B cell (primary cell): ENCODE results near the gene GNAT3. TPM values are rescaled to one million over a fixed set of nuclear protein-coding genes. Genes with fewer than 3 reads are reported as not detected.

Experiments used
- ATAC-seq: fragments of 200-7000 bp; cut with Tn5 transposase; one replicate; pipeline ENCODE4 v1.10.0; 2021; ENCODE audit warnings: low read depth, mild to moderate bottlenecking, moderate number of reproducible peaks, moderate library complexity
- CTCF ChIA-PET: fragments of 350-600 bp; sonication (Branson Sonifier 250); formaldehyde crosslinking; loops from one replicate; lab custom pipeline; 2021; ENCODE audit warnings: antibody characterized with exemption, inconsistent platforms; lab: Charles Lee
- POLR2A ChIA-PET: fragments of 350-600 bp; sonication (Branson Sonifier 250); formaldehyde crosslinking; loops from one replicate; lab custom pipeline; 2021; ENCODE audit warnings: antibody characterized with exemption; lab: Charles Lee
- DNase-seq: peaks from one replicate; pipeline ENCODE4 v3.0.0; 2013
- H2AFZ ChIP-seq: 2 replicates; pipeline ENCODE4 v1.6.1; 2012; ENCODE audit warnings: mild to moderate bottlenecking, low read depth, low read length; ENCODE audit not compliant: insufficient read depth, poor library complexity, severe bottlenecking
- H3K27ac ChIP-seq, 2 donors: 1 replicate in 1 of 2; 2 replicates in 1 of 2; pipeline ENCODE4 v1.5.1; 2012 to 2013; ENCODE audit warnings: low read length in 2 of 2, mild to moderate bottlenecking in 2 of 2, moderate library complexity in 1 of 2
- H3K27me3 ChIP-seq, 4 experiments: fragments of 200-600 bp in 1 of 4; sonication (generic) in 1 of 4; replicated peaks in 1 of 4; 1 replicate in 2 of 4; 2 replicates in 2 of 4; pipeline versions ENCODE4 v1.6.1 to v1.7.0; 2013 to 2016; ENCODE audit warnings: low read length in 3 of 4, mild to moderate bottlenecking in 2 of 4, mixed read lengths in 1 of 4, moderate library complexity in 1 of 4; ENCODE audit not compliant: insufficient read depth in 4 of 4, control insufficient read depth in 3 of 4; ENCODE audit errors: control extremely low read depth in 1 of 4
- H3K36me3 ChIP-seq, 2 experiments: replicated peaks in 1 of 2; 1 replicate in 1 of 2; 2 replicates in 1 of 2; pipeline versions ENCODE4 v1.6.1 to v1.7.1; 2013; ENCODE audit warnings: low read length in 1 of 2; ENCODE audit not compliant: insufficient read depth in 2 of 2, control insufficient read depth in 1 of 2; ENCODE audit errors: control extremely low read depth in 1 of 2, extremely low read depth in 1 of 2
- H3K4me1 ChIP-seq, 2 donors: fragments of 200-600 bp in 1 of 2; sonication (generic) in 1 of 2; 1 replicate in 1 of 2; 2 replicates in 1 of 2; pipeline versions ENCODE4 v1.5.1 to v1.6.1; 2013 to 2017; ENCODE audit warnings: low read length in 2 of 2; ENCODE audit not compliant: control insufficient read depth in 2 of 2, insufficient read depth in 2 of 2
- H3K4me2 ChIP-seq: replicated peaks from 2 replicates; pipeline ENCODE3; 2012; ENCODE audit warnings: mild to moderate bottlenecking, low read depth, low read length; ENCODE audit not compliant: poor library complexity, severe bottlenecking
- H3K4me3 ChIP-seq, 5 experiments: fragments of 200-600 bp in 1 of 5; sonication (generic) in 1 of 5; 1 replicate in 3 of 5; 2 replicates in 2 of 5; pipeline versions ENCODE4 v1.5.1 to v1.7.0; 2011 to 2016; ENCODE audit warnings: low read length in 4 of 5, mild to moderate bottlenecking in 4 of 5, low read depth in 2 of 5, control low read depth in 1 of 5, moderate library complexity in 1 of 5; ENCODE audit not compliant: insufficient read depth in 1 of 5; ENCODE audit errors: control extremely low read depth in 1 of 5, extremely low read depth in 1 of 5
- H3K79me2 ChIP-seq: fragments of 200-600 bp; sonication (generic); one replicate; pipeline ENCODE4 v1.6.0; 2016; ENCODE audit warnings: low read length; ENCODE audit not compliant: control insufficient read depth, insufficient read depth
- H3K9ac ChIP-seq: fragments of 200-600 bp; sonication (generic); 2 replicates; pipeline ENCODE4 v1.6.1; 2017; ENCODE audit warnings: mild to moderate bottlenecking, low read length, moderate library complexity
- H3K9me3 ChIP-seq, 3 donors: one replicate each; pipeline versions ENCODE4 v1.6.1 to v1.7.1; 2013; ENCODE audit warnings: low read length in 2 of 3; ENCODE audit not compliant: control insufficient read depth in 2 of 3, insufficient read depth in 1 of 3; ENCODE audit errors: control extremely low read depth in 1 of 3
- H4K20me1 ChIP-seq: 2 replicates; pipeline ENCODE4 v1.6.0; 2012; ENCODE audit warnings: mild to moderate bottlenecking, low read length; ENCODE audit not compliant: insufficient read depth, control insufficient read depth, poor library complexity, severe bottlenecking
- H3K27ac Mint-ChIP-seq: one replicate; pipeline ENCODE4 v1.8.0; 2021; ENCODE audit warnings: mixed read lengths
- H3K27me3 Mint-ChIP-seq: one replicate; pipeline ENCODE4 v1.8.0; 2021; ENCODE audit warnings: mixed read lengths
- H3K4me1 Mint-ChIP-seq: one replicate; pipeline ENCODE4 v1.8.0; 2021; ENCODE audit warnings: mixed read lengths
- H3K4me3 Mint-ChIP-seq: one replicate; pipeline ENCODE4 v1.8.0; 2021; ENCODE audit warnings: mixed read lengths
- H3K9me3 Mint-ChIP-seq: one replicate; pipeline ENCODE4 v1.8.0; 2022; ENCODE audit warnings: mixed read lengths; ENCODE audit not compliant: insufficient read depth
- CTCF ChIP-seq: fragments of 200-600 bp; IDR thresholded peaks from one replicate; pipeline ENCODE4 v1.8.0; 2022; ENCODE audit warnings: antibody characterized with exemption, mild to moderate bottlenecking
- EZH2 ChIP-seq: IDR thresholded peaks from 2 replicates; pipeline ENCODE4 v1.6.1; 2012; ENCODE audit warnings: borderline replicate concordance, low read depth, mild to moderate bottlenecking, moderate library complexity, low read length; ENCODE audit not compliant: insufficient read depth, poor library complexity, severe bottlenecking
- WGBS: methylation state at CpG from one replicate; pipeline ENCODE4 v1.1.5; 2013; ENCODE audit warnings: missing lambda C conversion rate; ENCODE audit not compliant: insufficient coverage; 5-methylcytosine and 5-hydroxymethylcytosine counted together
- intact Hi-C: fragments of 100-400 bp; cut with micrococcal nuclease; formaldehyde crosslinking; loops from one replicate; pipeline ENCODE4 v1.10.0; 2022
- polyA plus RNA-seq: library from polyadenylated mRNA; depleted of rRNA; stranded (reverse); fragments of >200 nt; gene quantifications from 2 replicates; pipeline ENCODE4 v1.2.3, GENCODE V29; 2012
- total RNA-seq, 2 donors: library from RNA; stranded (reverse); fragments of 120-200 nt in 1 of 2; gene quantifications; 1 replicate in 1 of 2; 2 replicates in 1 of 2; pipeline versions ENCODE4 v1.2.3 to v1.2.4, GENCODE V29; 2013 to 2022

The GNAT3 gene
- total and polyA plus RNA-seq, 2 donors (not counting 1 experiment from before 2014, with no cell fraction given) = not detected

GRCh38 chr7:80529362-80529761 is 17.5 kb upstream of the GNAT3 start:
- intact Hi-C loops = no loop called here
- Histone ChIP-seq H4K20me1 (no peaks in the 10 kb centered on the region), H3K4me2 (no peak overlapping the region), H3K27ac (no peak overlapping the region), H3K36me3 (no peaks in the 10 kb centered on the region), H3K27me3 (no peaks in the 10 kb centered on the region), H3K9me3 (peaks cover 0 to 15% (median 0%) of the 10 kb centered on the region in 3 donors), H3K9ac (no peak overlapping the region), H3K4me3 (no peak overlapping the region), H3K79me2 (no peaks in the 10 kb centered on the region), H2AFZ (no peak overlapping the region), H3K4me1 (no peaks in the 10 kb centered on the region)
- TF ChIP-seq EZH2 (no peak), CTCF (no peak)
- DNase-seq (no peak), ATAC-seq (no peak)
- Mint-ChIP-seq H3K4me3 (no peak overlapping the region), H3K27me3 (no peaks in the 10 kb centered on the region), H3K9me3 (no peaks in the 10 kb centered on the region), H3K27ac (no peak overlapping the region), H3K4me1 (no peaks in the 10 kb centered on the region)
- ChIA-PET POLR2A (no interaction called here), CTCF (no interaction called here)
- 63% methylated on average over 1 of the region's 4 CpGs for WGBS

- DNase-seq = no peak
- Mint-ChIP-seq H3K4me3 (no peak overlapping the region), H3K27ac (no peak overlapping the region), H3K9me3 (no peaks in the 10 kb centered on the region), H3K4me1 (no peaks in the 10 kb centered on the region), H3K27me3 (no peaks in the 10 kb centered on the region)
- ChIA-PET CTCF (interaction anchor here (0.6 kb wide), 1 partner anchor 94 kb away, joined by 6 read pairs; no protein-coding TSS in a partner anchor), POLR2A (no interaction called here)
- ATAC-seq = no peak
- intact Hi-C loops = no loop called here
- Histone ChIP-seq H3K4me3 (no peak overlapping the region), H3K9ac (no peak overlapping the region), H2AFZ (no peak overlapping the region), H3K9me3 (peaks cover 0 to 15% (median 0%) of the 10 kb centered on the region in 3 donors), H3K27me3 (no peaks in the 10 kb centered on the region), H3K79me2 (no peaks in the 10 kb centered on the region), H3K36me3 (no peaks in the 10 kb centered on the region), H3K4me2 (no peak overlapping the region), H3K27ac (no peak overlapping the region), H3K4me1 (no peaks in the 10 kb centered on the region), H4K20me1 (no peaks in the 10 kb centered on the region)
- 89% methylated on average over 2 of the region's 2 CpGs for WGBS
- no peak for TF ChIP-seq CTCF
- TF ChIP-seq EZH2 = no peak
Measured at GRCh38 chr7:80528689-80529088, 16.8 kb upstream of the GNAT3 start.
